Fibroblast of lung (primary cell): ENCODE measurements around the gene ACOT4.

Experiments used
- CTCF ChIP-seq, 2 donors: IDR thresholded peaks in 1 of 2; conservative IDR thresholded peaks in 1 of 2; 1 replicate in 1 of 2; 2 replicates in 1 of 2; pipeline ENCODE4 v1.5.1; 2011 to 2012; ENCODE audit warnings: low read length in 2 of 2, control low read depth in 1 of 2, inconsistent platforms in 1 of 2, low read depth in 1 of 2, mild to moderate bottlenecking in 1 of 2
- EZH2 ChIP-seq: IDR thresholded peaks from 2 replicates; pipeline ENCODE4 v1.5.1; 2012; ENCODE audit warnings: low read length, control low read depth, mild to moderate bottlenecking; ENCODE audit errors: missing control alignments

DNA sequence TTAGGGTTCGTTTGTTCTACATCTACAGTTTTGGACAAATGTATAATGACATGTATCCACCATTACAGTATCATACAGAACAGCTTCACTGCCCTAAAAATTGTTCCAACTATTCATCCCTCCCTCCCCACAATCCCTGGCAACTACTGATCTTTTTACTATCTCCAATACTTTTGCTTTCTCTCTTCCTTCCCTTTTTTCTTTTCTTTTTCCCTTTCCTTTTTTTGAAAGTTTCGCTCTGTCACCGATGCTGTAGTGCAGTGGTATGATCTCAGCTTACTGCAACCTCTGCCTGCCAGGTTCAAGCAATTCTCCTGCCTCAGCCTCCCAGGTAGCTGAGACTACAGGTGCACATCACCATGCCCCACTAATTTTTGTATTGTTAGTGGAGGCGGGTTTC lies 2.6 kb upstream of the ACOT4 start:
- TF ChIP-seq CTCF (conservative IDR thresholded peaks at IDR 0.05 in 1 of 2, IDR thresholded peaks at IDR 0.05 in 1 of 2; ENCODE audit: low read depth in 1 of 2, low read length in 2 of 2): no peak
- no peak for TF ChIP-seq EZH2
